BLaER1 (cell line): ENCODE results near the gene ASCC1.

Experiments used
- H3K27ac ChIP-seq: shearing (Covaris generic); formaldehyde crosslinking; 2 replicates; pipeline ENCODE4 v1.8.1; 2022
- H3K27me3 ChIP-seq: shearing (Covaris generic); formaldehyde crosslinking; 2 replicates; pipeline ENCODE4 v1.8.1; 2022
- H3K36me3 ChIP-seq: shearing (Covaris generic); formaldehyde crosslinking; 2 replicates; pipeline ENCODE4 v1.8.1; 2022
- H3K4me1 ChIP-seq: shearing (Covaris generic); formaldehyde crosslinking; 2 replicates; pipeline ENCODE4 v1.8.1; 2022
- H3K4me2 ChIP-seq: shearing (Covaris generic); formaldehyde crosslinking; 2 replicates; pipeline ENCODE4 v1.8.1; 2022
- H3K4me3 ChIP-seq: shearing (Covaris generic); formaldehyde crosslinking; 2 replicates; pipeline ENCODE4 v1.8.1; 2022
- H3K9ac ChIP-seq: shearing (Covaris generic); formaldehyde crosslinking; 2 replicates; pipeline ENCODE4 v1.8.1; 2022
- H3K9me3 ChIP-seq: shearing (Covaris generic); formaldehyde crosslinking; 2 replicates; pipeline ENCODE4 v1.8.1; 2022
- H4K20me1 ChIP-seq: shearing (Covaris generic); formaldehyde crosslinking; 2 replicates; pipeline ENCODE4 v1.8.1; 2022
- Cebpa-rat ChIP-seq: shearing (Covaris generic); IDR thresholded peaks from 2 replicates; pipeline ENCODE4 v1.8.1; 2022

ASCC1 gene

GRCh38 chr10:72073708-72074573, 142.1 kb downstream of the ASCC1 start:
- Histone ChIP-seq H3K9me3 (no peaks in the 10 kb centered on the region), H3K27me3 (no peaks in the 10 kb centered on the region), H3K4me3 (no peak overlapping the region), H3K36me3 (no peaks in the 10 kb centered on the region), H3K4me1 (peaks cover 58% of the 10 kb centered on the region), H4K20me1 (no peaks in the 10 kb centered on the region), H3K9ac (peak overlapping the region; percentile 54), H3K27ac (peak overlapping the region; percentile 61), H3K4me2 (peak overlapping the region; percentile 77)
- TF ChIP-seq Cebpa-rat, result no peak

GRCh38 chr10:72072639-72073038, 143.4 kb downstream of the ASCC1 start:
- Histone ChIP-seq H3K9me3 (no peaks in the 10 kb centered on the region), H3K27ac (no peak overlapping the region), H4K20me1 (no peaks in the 10 kb centered on the region), H3K4me2 (no peak overlapping the region), H3K4me3 (no peak overlapping the region), H3K36me3 (no peaks in the 10 kb centered on the region), H3K27me3 (no peaks in the 10 kb centered on the region), H3K9ac (no peak overlapping the region), H3K4me1 (peaks cover 56% of the 10 kb centered on the region)
- TF ChIP-seq Cebpa-rat, result no peak

- no peak overlapping the region for H3K4me3 ChIP-seq
- no peaks in the 10 kb centered on the region for H3K36me3 ChIP-seq
- H3K27me3 ChIP-seq, result no peaks in the 10 kb centered on the region
- no peak for TF ChIP-seq Cebpa-rat
- no peak overlapping the region for H3K4me2 ChIP-seq
- peaks cover 56% of the 10 kb centered on the region for H3K4me1 ChIP-seq
- no peaks in the 10 kb centered on the region for H3K9me3 ChIP-seq
- H3K9ac ChIP-seq, result no peak overlapping the region
- no peak overlapping the region for H3K27ac ChIP-seq
- no peaks in the 10 kb centered on the region for H4K20me1 ChIP-seq
Measured at GRCh38 chr10:72072046-72072445, 144.0 kb downstream of the ASCC1 start.

GRCh38 chr10:72069751-72070526, 146.1 kb downstream of the ASCC1 start:
- H3K9ac ChIP-seq, result no peak overlapping the region
- peak overlapping the region; percentile 53 for H3K4me2 ChIP-seq

GRCh38 chr10:72068901-72069446, 147.1 kb downstream of the ASCC1 start:
- H3K9ac ChIP-seq, result no peak overlapping the region
- no peak overlapping the region for H3K27ac ChIP-seq
- H4K20me1 ChIP-seq, result no peaks in the 10 kb centered on the region
- H3K9me3 ChIP-seq, result no peaks in the 10 kb centered on the region
- no peaks in the 10 kb centered on the region for H3K36me3 ChIP-seq
- no peaks in the 10 kb centered on the region for H3K27me3 ChIP-seq
- no peak overlapping the region for H3K4me2 ChIP-seq
- H3K4me3 ChIP-seq, result no peak overlapping the region
- peaks cover 31% of the 10 kb centered on the region for H3K4me1 ChIP-seq
- TF ChIP-seq Cebpa-rat, result no peak

More at GRCh38 chr10:72069751-72070526, 146.1 kb downstream of the ASCC1 start:
- H3K9me3 ChIP-seq, result no peaks in the 10 kb centered on the region
- H3K27me3 ChIP-seq, result no peaks in the 10 kb centered on the region
- H3K4me3 ChIP-seq, result no peak overlapping the region
- H3K36me3 ChIP-seq, result no peaks in the 10 kb centered on the region
- H3K27ac ChIP-seq, result no peak overlapping the region
- H3K4me1 ChIP-seq, result peaks cover 41% of the 10 kb centered on the region
- TF ChIP-seq Cebpa-rat, result no peak
- no peaks in the 10 kb centered on the region for H4K20me1 ChIP-seq

- no peak overlapping the region for H3K4me3 ChIP-seq
- H3K36me3 ChIP-seq, result no peaks in the 10 kb centered on the region
- no peaks in the 10 kb centered on the region for H4K20me1 ChIP-seq
- TF ChIP-seq Cebpa-rat, result no peak
- peaks cover 24% of the 10 kb centered on the region for H3K4me1 ChIP-seq
- no peak overlapping the region; the same call in 1 of the 2 replicates for H3K4me2 ChIP-seq
- H3K9me3 ChIP-seq, result no peaks in the 10 kb centered on the region
- no peak overlapping the region for H3K9ac ChIP-seq
- no peak overlapping the region for H3K27ac ChIP-seq
- no peaks in the 10 kb centered on the region for H3K27me3 ChIP-seq
Measured at GRCh38 chr10:72068126-72068765, 147.8 kb downstream of the ASCC1 start.

- no peaks in the 10 kb centered on the region for H3K36me3 ChIP-seq
- H3K9me3 ChIP-seq, result no peaks in the 10 kb centered on the region
- H3K27ac ChIP-seq, result no peak overlapping the region
- no peaks in the 10 kb centered on the region for H3K27me3 ChIP-seq
- H4K20me1 ChIP-seq, result no peaks in the 10 kb centered on the region
- H3K4me1 ChIP-seq, result peaks cover 21% of the 10 kb centered on the region
- no peak overlapping the region for H3K4me3 ChIP-seq
- H3K9ac ChIP-seq, result no peak overlapping the region
- H3K4me2 ChIP-seq, result no peak overlapping the region; the same call in 1 of the 2 replicates
- no peak for TF ChIP-seq Cebpa-rat
Measured at GRCh38 chr10:72067463-72068125, 148.5 kb downstream of the ASCC1 start.

- H3K4me3 ChIP-seq, result no peak overlapping the region
- no peak overlapping the region for H3K9ac ChIP-seq
- TF ChIP-seq Cebpa-rat, result no peak
- H3K4me2 ChIP-seq, result no peak overlapping the region
- H3K36me3 ChIP-seq, result no peaks in the 10 kb centered on the region
- no peaks in the 10 kb centered on the region for H3K9me3 ChIP-seq
- H3K4me1 ChIP-seq, result peaks cover 24% of the 10 kb centered on the region
- no peak overlapping the region for H3K27ac ChIP-seq
- no peaks in the 10 kb centered on the region for H3K27me3 ChIP-seq
- H4K20me1 ChIP-seq, result no peaks in the 10 kb centered on the region
Measured at GRCh38 chr10:72066318-72067284, 149.5 kb downstream of the ASCC1 start.
